IMR-90 (cell line): ENCODE data around the gene NKX1-1. TPM values are rescaled to one million over a fixed set of nuclear protein-coding genes. Genes with fewer than 3 reads are reported as not detected.

Experiments
- ATAC-seq: fragments of 200-7000 bp; cut with Tn5 transposase; 2 replicates; pipeline ENCODE4 v1.9.1; 2020; ENCODE audit warnings: low read depth, mild to moderate bottlenecking, moderate library complexity
- BruUV-seq: library from RNA; stranded (reverse); fragments of 400-500 nt; replicated peaks from 2 replicates; lab custom pipeline; 2021; lab: Mats Ljungman, UMichigan
- CTCF ChIA-PET: fragments of 300-600 bp; formaldehyde crosslinking; extraction: SDS; loops from one replicate; lab custom pipeline; 2021; ENCODE audit warnings: antibody characterized with exemption; lab: Yijun Ruan, JAX
- POLR2A ChIA-PET: fragments of 300-600 bp; sonication (Branson Sonifier 250); formaldehyde crosslinking; loops from one replicate; lab custom pipeline; 2022; ENCODE audit warnings: antibody characterized with exemption; ENCODE audit not compliant: unreplicated experiment; lab: Charles Lee
- DNase-seq: peaks from one replicate; pipeline ENCODE4 v3.0.0; 2013
- H2AFZ ChIP-seq: replicated peaks from 2 replicates; pipeline ENCODE3; 2013; ENCODE audit warnings: low read length, mild to moderate bottlenecking; ENCODE audit not compliant: poor library complexity
- H2AK5ac ChIP-seq: 2 replicates; pipeline ENCODE4 v1.6.1; 2013; ENCODE audit warnings: low read depth, low read length, inconsistent platforms
- H2AK9ac ChIP-seq: replicated peaks from 2 replicates; pipeline ENCODE3; 2013; ENCODE audit warnings: mild to moderate bottlenecking, low read depth, low read length, moderate library complexity; ENCODE audit not compliant: poor library complexity
- H2BK120ac ChIP-seq: 2 replicates; pipeline ENCODE4 v1.6.1; 2013; ENCODE audit warnings: low read depth, low read length, inconsistent platforms
- H2BK15ac ChIP-seq: 3 replicates; pipeline ENCODE4 v1.6.1; 2013; ENCODE audit warnings: low read depth, low read length, inconsistent platforms
- H2BK20ac ChIP-seq: 2 replicates; pipeline ENCODE4 v1.6.1; 2013; ENCODE audit warnings: low read depth, mild to moderate bottlenecking, inconsistent platforms, low read length, moderate library complexity
- H2BK5ac ChIP-seq: 2 replicates; pipeline ENCODE4 v1.6.1; 2013; ENCODE audit warnings: mild to moderate bottlenecking, low read depth, low read length, inconsistent platforms; ENCODE audit not compliant: poor library complexity, severe bottlenecking
- H3K14ac ChIP-seq: replicated peaks from 2 replicates; pipeline ENCODE4 v1.6.1; 2013; ENCODE audit warnings: low read depth, low read length, inconsistent platforms
- H3K18ac ChIP-seq: 2 replicates; pipeline ENCODE4 v1.6.1; 2013; ENCODE audit warnings: low read depth, low read length, control low read depth
- H3K23ac ChIP-seq: 2 replicates; pipeline ENCODE4 v1.6.1; 2013; ENCODE audit warnings: low read depth, low read length, inconsistent platforms
- H3K27ac ChIP-seq: 2 replicates; pipeline ENCODE4 v1.5.1; 2013; ENCODE audit warnings: mild to moderate bottlenecking, control low read depth, low read length; ENCODE audit not compliant: insufficient read depth
- H3K27me3 ChIP-seq: 2 replicates; pipeline ENCODE4 v1.6.1; 2013; ENCODE audit warnings: low read length; ENCODE audit not compliant: control insufficient read depth, insufficient read depth
- H3K36me3 ChIP-seq: 2 replicates; pipeline ENCODE4 v1.6.1; 2013; ENCODE audit warnings: low read length, mixed read lengths; ENCODE audit not compliant: control insufficient read depth, insufficient read depth
- H3K4ac ChIP-seq: 2 replicates; pipeline ENCODE4 v1.6.1; 2013; ENCODE audit warnings: low read depth, low read length, inconsistent platforms
- H3K4me1 ChIP-seq: 2 replicates; pipeline ENCODE4 v1.6.1; 2013; ENCODE audit warnings: low read length, mixed read lengths; ENCODE audit not compliant: control insufficient read depth, insufficient read depth
- H3K4me2 ChIP-seq: 2 replicates; pipeline ENCODE4 v1.6.1; 2013; ENCODE audit warnings: low read depth, mild to moderate bottlenecking, control low read depth, low read length, moderate library complexity
- H3K4me3 ChIP-seq: 2 replicates; pipeline ENCODE4 v1.5.1; 2013; ENCODE audit warnings: low read depth, mild to moderate bottlenecking, control low read depth, low read length, moderate library complexity; ENCODE audit not compliant: insufficient read depth
- H3K56ac ChIP-seq: 2 replicates; pipeline ENCODE4 v1.6.1; 2013; ENCODE audit warnings: low read length, inconsistent platforms; ENCODE audit not compliant: insufficient read depth; ENCODE audit errors: extremely low read depth
- H3K79me1 ChIP-seq, 2 experiments: 2 replicates each; pipeline ENCODE4 v1.6.1; 2013; ENCODE audit warnings: low read length in 2 of 2, inconsistent platforms in 1 of 2, low read depth in 1 of 2
- H3K9ac ChIP-seq: 2 replicates; pipeline ENCODE4 v1.6.1; 2013; ENCODE audit warnings: low read depth, low read length, control low read depth
- H3K9me1 ChIP-seq: 2 replicates; pipeline ENCODE4 v1.6.1; 2013; ENCODE audit warnings: low read length, inconsistent platforms; ENCODE audit not compliant: insufficient read depth
- H3K9me3 ChIP-seq: 2 replicates; pipeline ENCODE4 v1.6.1; 2013; ENCODE audit warnings: low read length; ENCODE audit not compliant: control insufficient read depth, insufficient read depth
- H4K20me1 ChIP-seq: 2 replicates; pipeline ENCODE4 v1.6.1; 2013; ENCODE audit warnings: low read length, inconsistent platforms; ENCODE audit not compliant: insufficient read depth
- H4K5ac ChIP-seq: 2 replicates; pipeline ENCODE4 v1.6.1; 2013; ENCODE audit warnings: mild to moderate bottlenecking, low read depth, low read length, control low read depth
- H4K8ac ChIP-seq, 2 experiments: 2 replicates each; pipeline ENCODE4 v1.6.1; 2013; ENCODE audit warnings: low read depth in 2 of 2, low read length in 2 of 2, control low read depth in 1 of 2, inconsistent platforms in 1 of 2
- H4K91ac ChIP-seq: 2 replicates; pipeline ENCODE4 v1.6.1; 2013; ENCODE audit warnings: low read depth, low read length, inconsistent platforms; ENCODE audit not compliant: insufficient read depth
- CEBPB ChIP-seq: IDR thresholded peaks from 2 replicates; pipeline ENCODE4 v1.6.1; 2012; ENCODE audit warnings: low read depth, low read length, improper control_type of control experiment
- CHD1 ChIP-seq: IDR thresholded peaks from 2 replicates; pipeline ENCODE4 v1.6.1; 2012; ENCODE audit warnings: low read depth, low read length, improper control_type of control experiment
- FOS ChIP-seq: fragments of 150-350 bp; IDR thresholded peaks from 2 replicates; pipeline ENCODE4 v1.6.1; 2016; ENCODE audit warnings: low read depth, low read length
- MAFK ChIP-seq: IDR thresholded peaks from 2 replicates; pipeline ENCODE4 v1.6.1; 2012; ENCODE audit warnings: low read depth, low read length, improper control_type of control experiment
- MXI1 ChIP-seq: IDR thresholded peaks from 2 replicates; pipeline ENCODE4 v1.6.1; 2012; ENCODE audit warnings: low read depth, mild to moderate bottlenecking, low read length, moderate library complexity, borderline replicate concordance
- NFE2L2 ChIP-seq: fragments of 150-350 bp; IDR thresholded peaks from 2 replicates; pipeline ENCODE4 v1.6.1; 2016; ENCODE audit warnings: low read depth, mild to moderate bottlenecking, low read length
- POLR2A ChIP-seq: IDR thresholded peaks from 2 replicates; pipeline ENCODE4 v1.6.1; 2012; ENCODE audit warnings: mild to moderate bottlenecking, low read depth, low read length
- RAD21 ChIP-seq: IDR thresholded peaks from 2 replicates; pipeline ENCODE4 v1.6.1; 2012; ENCODE audit warnings: low read length, improper control_type of control experiment
- RFX5 ChIP-seq: IDR thresholded peaks from 2 replicates; pipeline ENCODE4 v1.8.0; 2012; ENCODE audit warnings: low read depth, mild to moderate bottlenecking, low read length, moderate library complexity
- SMC3 ChIP-seq: fragments of 150-350 bp; IDR thresholded peaks from 2 replicates; pipeline ENCODE4 v1.6.1; 2016; ENCODE audit warnings: low read depth, mild to moderate bottlenecking, antibody characterized with exemption, low read length, moderate library complexity
- WGBS, 2 experiments: methylation state at CpG; one replicate each; pipeline versions ENCODE4 v1.1.5 to v1.1.7; 2013; ENCODE audit warnings: missing lambda C conversion rate in 2 of 2; ENCODE audit not compliant: insufficient read length in 1 of 2; ENCODE audit errors: extremely low coverage in 2 of 2; 5-methylcytosine and 5-hydroxymethylcytosine counted together
- dilution Hi-C: fragments of 300-500 bp; cut with HindIII; formaldehyde crosslinking; loops from one replicate; pipeline ENCODE4 v1.14.3; 2018; ENCODE audit warnings: low sequenced_read_pairs; ENCODE audit not compliant: unreplicated experiment
- in situ Hi-C: fragments of 300-500 bp; cut with MboI; formaldehyde crosslinking; loops from 3 replicates; pipeline ENCODE4 v1.14.3; 2019; ENCODE audit warnings: low sequenced_read_pairs, inconsistent platforms, mixed read lengths
- intact Hi-C: fragments of 100-400 bp; cut with micrococcal nuclease; formaldehyde crosslinking; loops from 2 replicates; pipeline ENCODE4 v1.10.0; 2022
- polyA plus RNA-seq, 3 experiments: library from polyadenylated mRNA; depleted of rRNA; stranded (reverse); fragments of >200 nt; gene quantifications; 2 replicates each; pipeline ENCODE4 v1.2.3, GENCODE V29; 2012; ENCODE audit warnings: low replicate concordance in 1 of 3
- total RNA-seq: library from RNA; depleted of rRNA; stranded (reverse); fragments of >200 nt; gene quantifications from 2 replicates; pipeline ENCODE4 v1.2.3, GENCODE V29; 2012
- TF ChIP-seq, protein P1 (sequence below): conservative IDR thresholded peaks from 2 replicates; pipeline ENCODE4 v1.5.1; 2012; ENCODE audit warnings: mild to moderate bottlenecking, low read depth, low read length, improper control_type of control experiment
- TF ChIP-seq, protein P2 (sequence below): fragments of 150-350 bp; IDR thresholded peaks from 2 replicates; pipeline ENCODE4 v1.6.1; 2017; ENCODE audit warnings: mild to moderate bottlenecking, antibody characterized with exemption, low read length, low read depth
- TF ChIP-seq, protein P3 (sequence below): fragments of 150-350 bp; IDR thresholded peaks from 2 replicates; pipeline ENCODE4 v1.6.1; 2016; ENCODE audit warnings: low read depth, mild to moderate bottlenecking, low read length, moderate library complexity, borderline replicate concordance

The NKX1-1 gene
- total and polyA plus RNA-seq, 2 of the 4 experiments (the other 2 are of a cell fraction), result not detected

DNA sequence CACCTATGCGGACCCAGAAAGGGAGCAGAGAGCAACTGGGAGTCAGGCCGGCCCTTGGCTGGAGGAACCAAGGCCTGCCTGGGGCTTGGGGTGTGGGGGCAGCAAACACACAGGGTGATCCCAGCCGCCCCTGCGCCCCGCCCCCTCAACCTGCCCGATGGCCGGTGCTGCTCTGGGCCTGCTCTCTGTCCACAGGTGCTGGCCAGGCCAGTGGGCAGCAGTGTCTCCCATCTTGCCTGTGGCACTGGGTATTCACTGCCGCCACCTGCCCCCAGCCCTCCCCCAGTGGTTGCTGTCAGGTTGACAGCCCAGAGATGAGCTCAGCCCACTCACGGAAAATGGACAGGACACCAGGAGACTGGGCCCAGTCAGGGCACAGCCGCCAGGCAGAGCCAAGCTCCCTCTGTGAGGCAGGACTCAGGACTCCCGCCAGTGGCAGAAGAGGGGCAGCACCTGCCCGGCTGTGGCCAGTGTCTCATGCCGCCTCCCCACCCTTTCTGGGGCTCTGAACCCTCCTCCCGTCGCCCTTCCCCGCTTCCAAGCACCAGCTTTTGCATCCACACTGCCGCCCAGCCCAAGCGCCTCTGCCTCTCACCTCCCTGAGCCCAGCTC, 4.7 kb downstream of the NKX1-1 start:
- WGBS, 2 experiments, result 35% methylated on average over 5 of the region's 18 CpGs; no CpG with 5 or more reads in 1 of the 2 experiments
- Histone ChIP-seq H2BK15ac (no peak overlapping the region), H3K56ac (no peak overlapping the region), H4K91ac (no peak overlapping the region), H3K18ac (no peak overlapping the region), H3K36me3 (no peaks in the 10 kb centered on the region), H3K79me1 (no peaks in the 10 kb centered on the region), H3K4me3 (no peak overlapping the region), H3K27me3 (peaks cover 62% of the 10 kb centered on the region), H3K9me1 (no peaks in the 10 kb centered on the region), H3K4me1 (no peaks in the 10 kb centered on the region), H3K14ac (no peak overlapping the region), H4K5ac (no peak overlapping the region), H3K23ac (no peak overlapping the region), H3K4me2 (no peak overlapping the region), H3K4ac (no peak overlapping the region), H2BK120ac (no peak overlapping the region), H3K9ac (no peak overlapping the region), H2BK20ac (no peak overlapping the region), H3K27ac (no peak overlapping the region), H2AK9ac (no peak overlapping the region), H2BK5ac (no peak overlapping the region), H4K8ac (no peak overlapping the region), H2AK5ac (no peak overlapping the region), H2AFZ (no peak overlapping the region), H3K9me3 (peaks cover 18% of the 10 kb centered on the region), H4K20me1 (no peaks in the 10 kb centered on the region)
- TF ChIP-seq, protein P1, sequence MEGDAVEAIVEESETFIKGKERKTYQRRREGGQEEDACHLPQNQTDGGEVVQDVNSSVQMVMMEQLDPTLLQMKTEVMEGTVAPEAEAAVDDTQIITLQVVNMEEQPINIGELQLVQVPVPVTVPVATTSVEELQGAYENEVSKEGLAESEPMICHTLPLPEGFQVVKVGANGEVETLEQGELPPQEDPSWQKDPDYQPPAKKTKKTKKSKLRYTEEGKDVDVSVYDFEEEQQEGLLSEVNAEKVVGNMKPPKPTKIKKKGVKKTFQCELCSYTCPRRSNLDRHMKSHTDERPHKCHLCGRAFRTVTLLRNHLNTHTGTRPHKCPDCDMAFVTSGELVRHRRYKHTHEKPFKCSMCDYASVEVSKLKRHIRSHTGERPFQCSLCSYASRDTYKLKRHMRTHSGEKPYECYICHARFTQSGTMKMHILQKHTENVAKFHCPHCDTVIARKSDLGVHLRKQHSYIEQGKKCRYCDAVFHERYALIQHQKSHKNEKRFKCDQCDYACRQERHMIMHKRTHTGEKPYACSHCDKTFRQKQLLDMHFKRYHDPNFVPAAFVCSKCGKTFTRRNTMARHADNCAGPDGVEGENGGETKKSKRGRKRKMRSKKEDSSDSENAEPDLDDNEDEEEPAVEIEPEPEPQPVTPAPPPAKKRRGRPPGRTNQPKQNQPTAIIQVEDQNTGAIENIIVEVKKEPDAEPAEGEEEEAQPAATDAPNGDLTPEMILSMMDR, result no peak
- TF ChIP-seq CHD1 (no peak), RFX5 (no peak), POLR2A (no peak), RAD21 (no peak), CEBPB (no peak), FOS (no peak), MAFK (no peak), NFE2L2 (no peak), SMC3 (no peak), MXI1 (no peak)
- TF ChIP-seq, protein P2, sequence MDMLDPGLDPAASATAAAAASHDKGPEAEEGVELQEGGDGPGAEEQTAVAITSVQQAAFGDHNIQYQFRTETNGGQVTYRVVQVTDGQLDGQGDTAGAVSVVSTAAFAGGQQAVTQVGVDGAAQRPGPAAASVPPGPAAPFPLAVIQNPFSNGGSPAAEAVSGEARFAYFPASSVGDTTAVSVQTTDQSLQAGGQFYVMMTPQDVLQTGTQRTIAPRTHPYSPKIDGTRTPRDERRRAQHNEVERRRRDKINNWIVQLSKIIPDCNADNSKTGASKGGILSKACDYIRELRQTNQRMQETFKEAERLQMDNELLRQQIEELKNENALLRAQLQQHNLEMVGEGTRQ, result no peak
- TF ChIP-seq, protein P3, sequence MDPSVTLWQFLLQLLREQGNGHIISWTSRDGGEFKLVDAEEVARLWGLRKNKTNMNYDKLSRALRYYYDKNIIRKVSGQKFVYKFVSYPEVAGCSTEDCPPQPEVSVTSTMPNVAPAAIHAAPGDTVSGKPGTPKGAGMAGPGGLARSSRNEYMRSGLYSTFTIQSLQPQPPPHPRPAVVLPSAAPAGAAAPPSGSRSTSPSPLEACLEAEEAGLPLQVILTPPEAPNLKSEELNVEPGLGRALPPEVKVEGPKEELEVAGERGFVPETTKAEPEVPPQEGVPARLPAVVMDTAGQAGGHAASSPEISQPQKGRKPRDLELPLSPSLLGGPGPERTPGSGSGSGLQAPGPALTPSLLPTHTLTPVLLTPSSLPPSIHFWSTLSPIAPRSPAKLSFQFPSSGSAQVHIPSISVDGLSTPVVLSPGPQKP, result no peak
- intact Hi-C loops (no loop called here), in situ Hi-C loops (no loop called here), dilution Hi-C loops (no loop called here)
- no peak for ATAC-seq
- BruUV-seq, result no TSS peak
- ChIA-PET POLR2A (no interaction called here), CTCF (no interaction called here)
- no peak for DNase-seq
